HG02884 (cell line): ENCODE results near the gene GPR107.
A peak's percentile ranks its signal among the peaks of the same experiment; 100 is the strongest.
"Not testable (repeated sequence)": the region's sequence is repeated elsewhere in the genome, so short reads cannot be mapped to it uniquely, and the experiment has no call there.

ENCODE experiments used
- ATAC-seq: cut with Tn5 transposase; IDR thresholded peaks from one replicate; pipeline ENCODE4 v1.9.1; 2021; ENCODE audit warnings: mild to moderate bottlenecking, moderate library complexity; ENCODE audit not compliant: unreplicated experiment

Gene GPR107

GRCh38 chr9:130053504-130054324 is at the start of gene GPR107:
Gene GPR107, plus strand, starts transcription at chr9:130053906. Its CDS starts 27 bp downstream, at chr9:130053933.
- peak; percentile 52 for ATAC-seq

DNA sequence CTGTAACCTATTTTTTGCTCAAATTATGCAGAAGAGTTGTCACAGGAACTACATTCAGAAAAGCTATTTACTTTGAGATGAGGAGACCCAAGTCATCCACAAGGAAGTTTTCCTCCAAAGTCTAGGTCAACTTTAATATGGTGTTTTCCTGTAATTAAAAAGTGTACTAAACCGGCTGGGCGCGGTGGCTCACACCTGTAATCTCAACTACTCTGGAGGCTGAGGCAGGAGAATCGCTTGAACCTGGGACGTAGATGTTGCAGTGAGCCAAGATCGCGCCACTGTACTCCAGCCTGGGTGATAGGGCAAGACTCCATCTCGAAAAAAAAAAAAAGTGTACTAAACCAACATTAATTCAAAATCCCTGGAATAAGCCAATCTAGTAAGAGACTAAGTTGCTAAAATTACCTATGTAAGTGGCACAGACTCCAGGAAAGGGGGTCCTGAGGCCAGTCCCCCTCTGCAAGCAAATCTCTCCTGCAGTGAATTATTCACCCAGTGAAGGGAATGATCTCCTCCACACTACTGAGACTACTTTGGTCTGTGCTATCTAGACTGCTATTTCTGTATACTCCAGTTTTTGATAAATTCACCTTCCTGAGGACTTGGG is 49.7 kb upstream of the GPR107 start:
- ATAC-seq = no peak

DNA sequence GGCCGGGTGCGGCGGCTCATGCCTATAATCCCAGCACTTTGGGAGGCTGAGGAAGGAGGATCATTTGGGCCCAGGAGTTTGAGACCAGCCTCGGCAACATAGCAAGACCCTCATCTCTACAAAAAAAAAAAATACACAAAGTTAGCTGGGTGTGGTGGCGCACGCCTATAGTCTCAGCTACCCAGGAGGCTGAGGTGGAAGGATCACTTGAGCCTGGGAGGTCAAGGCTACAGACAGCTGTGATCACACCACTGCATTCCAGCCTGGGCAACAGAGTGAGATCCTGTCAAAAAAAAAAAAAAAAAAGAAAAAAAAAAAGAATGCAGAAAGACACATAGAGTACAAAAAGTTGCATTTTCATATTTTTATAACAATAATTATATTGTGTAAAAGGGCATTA is 46.8 kb upstream of the GPR107 start:
- ATAC-seq = not testable (repeated sequence)

GRCh38 chr9:130008538-130008937 is 45.2 kb upstream of the GPR107 start:
- ATAC-seq = no peak

GRCh38 chr9:130009546-130009945 is 44.2 kb upstream of the GPR107 start:
- ATAC-seq = not testable (repeated sequence)

GRCh38 chr9:130010151-130010988 is 43.3 kb upstream of the GPR107 start:
- ATAC-seq = no peak

GRCh38 chr9:130013326-130013725 is 40.4 kb upstream of the GPR107 start:
- ATAC-seq = no peak

- ATAC-seq = no peak
Observed at GRCh38 chr9:130015353-130016019, 38.2 kb upstream of the GPR107 start.

DNA sequence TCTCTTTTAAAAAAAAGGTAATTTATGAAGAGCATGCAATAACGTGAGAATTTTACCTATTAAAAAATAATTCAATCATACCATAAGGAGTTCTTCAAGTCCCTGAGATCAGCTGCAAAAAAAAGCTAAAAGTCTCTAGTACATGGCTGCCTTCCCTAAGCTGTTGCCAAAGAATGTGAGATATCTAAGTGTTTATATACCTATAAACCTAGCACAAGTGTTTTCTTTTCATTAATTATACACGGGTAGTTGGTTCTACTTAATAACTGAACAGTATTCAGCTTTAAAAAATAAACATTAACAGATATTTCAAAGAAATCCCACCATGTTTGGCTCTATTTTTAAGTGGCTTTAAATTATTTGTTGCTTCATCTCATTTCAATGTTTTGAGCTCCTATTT is 36.6 kb upstream of the GPR107 start:
- no peak for ATAC-seq

DNA sequence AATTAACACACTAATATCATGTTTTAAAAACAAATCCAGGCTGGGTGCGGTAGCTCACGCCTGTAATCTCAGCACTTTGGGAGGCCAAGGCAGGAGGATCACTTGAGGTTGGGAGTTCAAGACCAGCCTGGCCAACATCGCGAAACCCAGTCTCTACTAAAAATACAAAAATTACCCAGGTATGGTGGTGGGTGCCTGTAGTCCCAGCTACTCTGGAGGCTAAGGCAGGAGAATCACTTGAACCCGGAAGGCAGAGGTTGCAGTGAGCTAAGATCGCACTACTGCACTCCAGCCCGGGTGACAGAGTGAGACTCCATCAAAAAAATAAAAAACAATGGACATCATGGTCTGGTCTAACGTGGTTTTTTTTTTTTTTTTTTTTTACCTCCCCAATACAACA is 36.2 kb upstream of the GPR107 start:
- not testable (repeated sequence) for ATAC-seq

GRCh38 chr9:130018265-130018664 is 35.4 kb upstream of the GPR107 start:
- ATAC-seq = no peak

GRCh38 chr9:130020618-130021017 is 33.1 kb upstream of the GPR107 start:
- ATAC-seq = no peak

- ATAC-seq = no peak
Observed at GRCh38 chr9:130021123-130021522, 32.6 kb upstream of the GPR107 start.

DNA sequence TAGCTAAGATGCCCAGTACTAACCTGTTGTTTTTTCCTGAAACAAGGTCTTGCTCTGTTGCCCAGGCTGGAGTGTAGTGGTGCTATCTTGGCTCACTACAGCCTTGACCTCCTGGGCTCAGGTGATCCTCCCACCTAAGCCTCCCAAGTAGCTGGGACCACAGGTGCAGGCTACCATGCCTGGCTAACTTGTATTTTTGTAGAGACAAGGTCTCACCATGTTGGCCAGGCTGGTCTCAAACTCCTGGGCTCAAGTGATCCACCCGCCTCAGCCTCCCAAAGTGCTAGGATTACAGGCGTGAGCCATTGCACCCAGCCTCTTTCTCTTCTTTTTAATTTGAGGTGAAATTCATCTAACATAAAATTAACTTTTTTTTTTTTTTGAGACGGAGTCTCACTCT is 31.9 kb upstream of the GPR107 start:
- ATAC-seq = not testable (repeated sequence)

GRCh38 chr9:130022566-130023143 is 31.1 kb upstream of the GPR107 start:
- no peak for ATAC-seq

DNA sequence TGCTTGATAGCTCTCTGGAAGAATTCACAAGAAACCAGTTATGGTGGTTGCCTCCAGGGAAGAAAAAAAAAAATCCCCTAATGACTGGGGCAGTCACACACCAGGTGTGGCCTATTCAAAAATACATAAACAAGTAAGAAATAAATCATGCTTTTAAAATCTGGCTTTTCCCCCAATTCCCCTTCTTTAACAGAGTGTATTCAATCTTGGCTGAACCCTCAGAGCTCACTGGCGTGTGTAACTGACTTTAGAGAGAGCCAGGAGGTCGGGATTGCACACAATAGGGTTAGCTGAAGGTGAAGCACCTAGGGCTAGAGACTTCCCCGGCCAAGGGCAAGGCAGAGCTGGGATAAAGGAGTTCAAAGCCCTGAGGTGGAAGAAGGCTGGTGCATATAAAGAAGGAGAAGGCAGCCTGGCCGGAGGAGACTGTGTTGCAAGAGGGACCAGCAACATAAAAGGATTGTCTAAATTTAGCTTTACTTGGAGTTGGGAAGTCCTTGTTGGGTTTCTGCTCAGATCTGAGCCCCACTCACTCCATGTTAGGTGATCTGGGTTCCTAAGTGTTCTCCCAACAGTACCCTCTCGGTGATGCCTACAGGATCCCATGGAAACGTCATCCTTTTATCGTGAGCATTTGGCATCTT is 30.4 kb upstream of the GPR107 start:
- ATAC-seq = peak; percentile 44

DNA sequence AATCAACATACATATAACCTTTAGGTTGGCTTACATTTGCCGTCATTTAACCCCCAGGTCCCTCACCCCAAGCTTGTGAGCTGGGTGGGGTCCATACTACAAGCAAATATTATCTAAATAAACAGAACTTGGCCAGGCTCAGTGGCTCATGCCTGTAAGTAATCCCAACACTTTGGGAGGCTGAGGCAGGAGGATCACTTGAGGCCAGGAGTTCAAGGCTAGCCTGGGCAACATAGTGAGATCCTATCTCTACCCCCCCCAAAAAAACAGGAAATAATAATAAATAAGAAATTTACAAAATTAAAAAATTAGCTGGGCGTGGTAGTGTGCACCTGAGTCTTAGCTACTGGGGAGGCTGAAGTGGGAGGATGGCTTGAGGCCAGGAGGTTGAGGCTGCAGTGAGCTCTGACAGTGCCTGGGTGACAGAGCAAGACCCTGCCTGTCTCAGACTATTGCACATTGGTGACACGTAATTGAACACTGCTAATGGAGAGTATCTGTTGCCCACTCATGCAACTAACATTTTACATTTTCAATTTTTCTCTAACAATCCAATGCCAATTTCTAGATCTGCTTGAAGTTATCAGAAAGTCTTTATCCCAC is 29.6 kb upstream of the GPR107 start:
- no peak for ATAC-seq

DNA sequence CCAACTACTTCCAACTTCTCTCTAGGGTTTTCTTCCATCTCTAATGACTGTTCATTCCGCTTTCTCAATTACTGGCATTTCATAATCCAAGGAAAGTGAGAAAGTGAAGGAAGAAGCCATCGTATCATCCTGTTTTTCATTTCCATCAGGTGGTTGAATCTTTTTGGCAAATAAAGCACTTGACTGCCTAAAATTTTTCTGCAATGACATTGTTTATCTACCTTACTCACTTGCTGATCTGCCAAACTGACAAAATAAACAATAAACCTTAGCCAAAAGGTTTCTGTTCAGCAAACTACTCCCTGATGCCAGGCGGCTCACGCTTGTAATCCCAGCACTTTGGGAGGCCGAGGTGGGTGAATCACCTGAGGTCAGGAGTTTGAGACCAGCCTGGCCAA is 29.1 kb upstream of the GPR107 start:
- no peak for ATAC-seq

GRCh38 chr9:130026583-130027340 is 26.9 kb upstream of the GPR107 start:
- no peak for ATAC-seq
